Glomerular endothelial cell (primary cell): Measurements from ENCODE around the gene VASH2. TPM values are rescaled to one million over a fixed set of nuclear protein-coding genes. Genes with fewer than 3 reads are reported as not detected.
"Not testable (repeated sequence)": the region's sequence is repeated elsewhere in the genome, so short reads cannot be mapped to it uniquely, and the experiment has no call there.

ENCODE experiments used
- DNase-seq: peaks from one replicate; pipeline ENCODE4 v3.0.0-alpha.2; 2011; ENCODE audit warnings: low read depth, low spot score; ENCODE audit errors: extremely low read depth
- total RNA-seq: library from RNA; depleted of rRNA; stranded (reverse); fragments of >200 nt; gene quantifications from 2 replicates; pipeline ENCODE4 v1.2.3, GENCODE V29; 2015

VASH2 gene
- 0.53 and 0.76 TPM in 2 replicates for total RNA-seq

- DNase-seq = no peak
Measured at GRCh38 chr1:212950243-212951125, at the start of gene VASH2. VASH2 (plus strand) TSS chr1:212950541; CDS start chr1:212951543, 1,002 bp downstream.

- DNase-seq = no peak
Measured at GRCh38 chr1:212901290-212901689, 49.1 kb upstream of the VASH2 start.

- no peak for DNase-seq
Measured at GRCh38 chr1:212902054-212902453, 48.3 kb upstream of the VASH2 start.

GRCh38 chr1:212903664-212904063, 46.7 kb upstream of the VASH2 start:
- no peak for DNase-seq

- not testable (repeated sequence) for DNase-seq
Measured at GRCh38 chr1:212908071-212908470, 42.3 kb upstream of the VASH2 start.

- no peak for DNase-seq
Measured at GRCh38 chr1:212908971-212909370, 41.4 kb upstream of the VASH2 start.

GRCh38 chr1:212909652-212910063, 40.7 kb upstream of the VASH2 start:
- DNase-seq = no peak

GRCh38 chr1:212910213-212910612, 40.1 kb upstream of the VASH2 start:
- DNase-seq = not testable (repeated sequence)

GRCh38 chr1:212913638-212914037, 36.7 kb upstream of the VASH2 start:
- DNase-seq = not testable (repeated sequence)

- not testable (repeated sequence) for DNase-seq
Measured at GRCh38 chr1:212914110-212914509, 36.2 kb upstream of the VASH2 start.

GRCh38 chr1:212914789-212915188, 35.6 kb upstream of the VASH2 start:
- DNase-seq = no peak

- no peak for DNase-seq
Measured at GRCh38 chr1:212915245-212916091, 34.9 kb upstream of the VASH2 start.

GRCh38 chr1:212916481-212917133, 33.7 kb upstream of the VASH2 start:
- no peak for DNase-seq

GRCh38 chr1:212917134-212917485, 33.2 kb upstream of the VASH2 start:
- DNase-seq = no peak

GRCh38 chr1:212917858-212918257, 32.5 kb upstream of the VASH2 start:
- DNase-seq = no peak

- no peak for DNase-seq
Measured at GRCh38 chr1:212918824-212919223, 31.5 kb upstream of the VASH2 start.

GRCh38 chr1:212920246-212920645, 30.1 kb upstream of the VASH2 start:
- DNase-seq = no peak

GRCh38 chr1:212920896-212921295, 29.4 kb upstream of the VASH2 start:
- DNase-seq = no peak

- DNase-seq = no peak
Measured at GRCh38 chr1:212922016-212922415, 28.3 kb upstream of the VASH2 start.

- DNase-seq = no peak
Measured at GRCh38 chr1:212926372-212926771, 24.0 kb upstream of the VASH2 start.
